Measurements from ENCODE around the gene CBFB. TPM values are rescaled to one million over a fixed set of nuclear protein-coding genes. Genes with fewer than 3 reads are reported as not detected.

The CBFB gene
- total RNA-seq, 2 donors from 2014 or later: 25.7 to 49.3 TPM

GRCh38 chr16:67084345-67085028 is 55.5 kb downstream of the CBFB start:
- no peaks in the 10 kb centered on the region for H3K27me3 ChIP-seq
- no peak for TF ChIP-seq CTCF (IDR thresholded peaks at IDR 0.05)
- H3K4me3 ChIP-seq: no peak overlapping the region
- H3K27ac ChIP-seq: no peak overlapping the region
- no peak for DNase-seq (ENCODE audit: low spot score)
- no peaks in the 10 kb centered on the region for H3K9me3 ChIP-seq
- H3K4me1 ChIP-seq: no peaks in the 10 kb centered on the region
- no peaks in the 10 kb centered on the region for H3K36me3 ChIP-seq

GRCh38 chr16:67086822-67087221 is 57.9 kb downstream of the CBFB start:
- DNase-seq (ENCODE audit: low spot score): no peak
- Histone ChIP-seq H3K4me1 (no peaks in the 10 kb centered on the region), H3K27ac (no peak overlapping the region), H3K9me3 (no peaks in the 10 kb centered on the region), H3K36me3 (no peaks in the 10 kb centered on the region), H3K4me3 (no peak overlapping the region), H3K27me3 (no peaks in the 10 kb centered on the region)
- TF ChIP-seq CTCF (IDR thresholded peaks at IDR 0.05): no peak

DNA sequence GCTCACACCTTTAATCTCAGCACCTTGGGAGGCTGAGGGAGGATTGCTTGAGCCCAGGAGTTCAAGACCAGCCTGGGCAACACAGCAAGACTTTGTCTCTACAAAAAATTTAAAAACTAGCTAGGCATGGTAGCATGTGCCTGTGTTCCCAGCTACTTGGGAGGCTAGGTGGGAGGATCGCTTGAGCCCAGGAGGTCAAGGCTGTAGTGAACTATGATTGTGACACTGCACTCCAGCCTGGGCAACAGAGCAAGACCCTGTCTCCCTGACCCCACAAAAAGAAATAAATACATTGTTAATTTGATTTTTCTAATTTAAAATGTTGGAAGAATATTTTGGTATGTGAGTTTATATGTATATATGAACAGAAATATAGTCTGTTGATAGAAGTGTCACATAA is 58.3 kb downstream of the CBFB start:
- Histone ChIP-seq H3K4me1 (no peaks in the 10 kb centered on the region), H3K36me3 (no peaks in the 10 kb centered on the region), H3K9me3 (no peaks in the 10 kb centered on the region), H3K27ac (no peak overlapping the region), H3K27me3 (no peaks in the 10 kb centered on the region), H3K4me3 (no peak overlapping the region)
- DNase-seq (ENCODE audit: low spot score): no peak
- no peak for TF ChIP-seq CTCF (IDR thresholded peaks at IDR 0.05)

- DNase-seq (ENCODE audit: low spot score): no peak
- H3K4me1 ChIP-seq: no peaks in the 10 kb centered on the region
- H3K27me3 ChIP-seq: no peaks in the 10 kb centered on the region
- H3K27ac ChIP-seq: no peak overlapping the region
- no peak for TF ChIP-seq CTCF (IDR thresholded peaks at IDR 0.05)
- H3K4me3 ChIP-seq: no peak overlapping the region
- H3K9me3 ChIP-seq: no peaks in the 10 kb centered on the region
- no peaks in the 10 kb centered on the region for H3K36me3 ChIP-seq
Measured at GRCh38 chr16:67087803-67088202, 58.9 kb downstream of the CBFB start.

DNA sequence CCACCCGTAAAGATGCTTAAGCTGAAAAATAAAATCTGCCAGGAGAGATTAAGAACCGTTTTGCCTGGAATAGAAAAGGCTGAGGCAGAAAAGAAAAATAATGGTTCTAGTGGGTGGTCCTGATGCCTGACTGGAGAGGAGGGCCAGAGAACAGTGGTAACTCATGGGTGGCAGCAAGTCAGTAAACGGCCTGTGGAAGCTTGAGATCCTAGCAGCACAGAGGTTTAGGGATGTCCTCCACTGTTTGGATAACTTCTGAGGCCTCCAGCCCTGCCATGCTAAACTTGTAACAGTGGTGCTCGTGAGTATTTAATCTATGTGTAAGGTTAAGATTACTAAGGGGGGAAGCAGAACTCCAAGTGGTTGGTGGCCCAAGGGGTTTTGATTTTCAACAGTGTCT is 59.6 kb downstream of the CBFB start:
- no peaks in the 10 kb centered on the region for H3K36me3 ChIP-seq
- no peak overlapping the region for H3K4me3 ChIP-seq
- no peaks in the 10 kb centered on the region for H3K27me3 ChIP-seq
- H3K4me1 ChIP-seq: no peaks in the 10 kb centered on the region
- no peak for DNase-seq (ENCODE audit: low spot score)
- TF ChIP-seq CTCF (IDR thresholded peaks at IDR 0.05): no peak
- H3K9me3 ChIP-seq: no peaks in the 10 kb centered on the region
- no peak overlapping the region for H3K27ac ChIP-seq

DNA sequence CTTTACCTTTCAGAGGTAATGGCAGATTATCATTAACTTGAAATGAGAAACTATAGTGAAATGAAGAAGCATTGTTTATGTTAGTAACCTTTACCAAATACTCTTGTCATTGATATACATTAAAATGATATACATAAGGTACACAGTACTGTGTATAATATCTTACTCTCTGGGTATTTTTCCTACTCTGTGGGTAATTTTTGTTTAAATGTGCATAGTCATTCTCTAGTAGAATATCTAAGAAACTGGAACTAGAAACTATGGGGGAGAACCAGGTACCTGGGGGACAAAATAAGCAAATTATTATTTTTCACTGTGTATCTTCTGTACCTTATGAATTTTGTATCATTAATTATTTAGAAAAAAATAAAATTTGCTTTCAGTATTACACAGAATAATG is 60.2 kb downstream of the CBFB start:
- no peak overlapping the region for H3K27ac ChIP-seq
- no peaks in the 10 kb centered on the region for H3K9me3 ChIP-seq
- H3K4me1 ChIP-seq: no peaks in the 10 kb centered on the region
- DNase-seq (ENCODE audit: low spot score): no peak
- no peaks in the 10 kb centered on the region for H3K36me3 ChIP-seq
- no peak for TF ChIP-seq CTCF (IDR thresholded peaks at IDR 0.05)
- no peaks in the 10 kb centered on the region for H3K27me3 ChIP-seq
- H3K4me3 ChIP-seq: no peak overlapping the region
